K562 (cell line): ENCODE measurements around the gene PCDHA7. TPM values are rescaled to one million over a fixed set of nuclear protein-coding genes. Genes with fewer than 3 reads are reported as not detected.

Source experiments
- ATAC-seq: fragments of 200-7000 bp; cut with Tn5 transposase; 3 replicates; pipeline ENCODE4 v1.9.1; 2020; ENCODE audit warnings: moderate library complexity
- BruUV-seq: library from RNA; stranded (reverse); fragments of 400-500 nt; replicated peaks from 2 replicates; lab custom pipeline; 2021; lab: Mats Ljungman, UMichigan
- CTCF ChIA-PET: fragments of 300-600 bp; formaldehyde crosslinking; extraction: SDS; loops from one replicate; lab custom pipeline; 2021; ENCODE audit warnings: low intra/inter-chr PET ratio; lab: Yijun Ruan, JAX
- POLR2A ChIA-PET: fragments of 300-600, 350-650 bp; sonication (Branson Sonifier 250); formaldehyde crosslinking; extraction: SDS; loops from one replicate; lab custom pipeline; 2021; ENCODE audit warnings: antibody characterized with exemption, inconsistent platforms; lab: Yijun Ruan, JAX
- DNase-seq, 4 experiments: peaks; one replicate each; pipeline versions ENCODE4 v3.0.0 to v3.0.0-alpha.2; 2011 to 2018; ENCODE audit warnings: low spot score in 3 of 4, mixed read lengths in 3 of 4; ENCODE audit errors: extremely low read depth in 1 of 4
- FAIRE-seq: peaks from 2 replicates; lab custom pipeline; 2011; peaks lifted over from hg19 to GRCh38; lab: Jason Lieb, UNC
- H2AFZ ChIP-seq: 2 replicates; pipeline ENCODE4 v1.6.0; 2011; ENCODE audit warnings: low read depth, low read length, control low read depth, inconsistent platforms
- H3K27ac ChIP-seq: fragments of 200-600 bp; 3 replicates; pipeline ENCODE4 v1.8.0; 2011; ENCODE audit warnings: low read depth, mild to moderate bottlenecking, control low read depth, inconsistent platforms, low read length, moderate library complexity, mixed read lengths; ENCODE audit errors: extremely low read depth
- H3K27me3 ChIP-seq, 2 experiments: fragments of 300-600 bp in 1 of 2; 2 replicates in 1 of 2; 3 replicates in 1 of 2; pipeline versions ENCODE4 v1.6.0 to v1.8.0; 2011; ENCODE audit warnings: inconsistent platforms in 2 of 2, low read length in 2 of 2, mild to moderate bottlenecking in 1 of 2, mixed read lengths in 1 of 2, moderate library complexity in 1 of 2; ENCODE audit not compliant: control insufficient read depth in 2 of 2, insufficient read depth in 2 of 2
- H3K36me3 ChIP-seq: fragments of 300-600 bp; 3 replicates; pipeline ENCODE4 v1.8.0; 2011; ENCODE audit warnings: mild to moderate bottlenecking, low read length, inconsistent platforms; ENCODE audit not compliant: control insufficient read depth, insufficient read depth
- H3K4me1 ChIP-seq, 2 experiments: fragments of 200-600 bp in 1 of 2; replicated peaks in 1 of 2; 2 replicates in 1 of 2; 3 replicates in 1 of 2; pipeline versions ENCODE4 v1.5.1 to v1.8.0; 2011; ENCODE audit warnings: inconsistent platforms in 2 of 2, low read length in 2 of 2, mild to moderate bottlenecking in 1 of 2, mixed read lengths in 1 of 2, moderate library complexity in 1 of 2; ENCODE audit not compliant: control insufficient read depth in 2 of 2, insufficient read depth in 2 of 2
- H3K4me2 ChIP-seq: 2 replicates; pipeline ENCODE4 v1.6.1; 2011; ENCODE audit warnings: low read length, control low read depth, inconsistent platforms, mixed read lengths; ENCODE audit not compliant: insufficient read depth
- H3K4me3 ChIP-seq: fragments of 200-600 bp; sonication (generic), shearing (Covaris generic); 2 replicates; pipeline ENCODE4 v1.5.1; 2016; ENCODE audit warnings: control low read depth, inconsistent platforms
- H3K79me2 ChIP-seq: fragments of 200-600 bp; 3 replicates; pipeline ENCODE4 v1.8.0; 2011; ENCODE audit warnings: low read length, inconsistent platforms; ENCODE audit not compliant: control insufficient read depth, insufficient read depth
- H3K9ac ChIP-seq, 2 experiments: 2 replicates each; pipeline versions ENCODE4 v1.6.0 to v1.6.1; 2011; ENCODE audit warnings: low read depth in 2 of 2, low read length in 2 of 2, control low read depth in 1 of 2, inconsistent platforms in 1 of 2, mild to moderate bottlenecking in 1 of 2, mixed read lengths in 1 of 2; ENCODE audit not compliant: insufficient read depth in 1 of 2
- H3K9me1 ChIP-seq: one replicate; pipeline ENCODE4 v1.6.0; 2011; ENCODE audit warnings: inconsistent platforms, mild to moderate bottlenecking, low read length, moderate library complexity; ENCODE audit not compliant: control insufficient read depth, insufficient read depth
- H3K9me3 ChIP-seq: replicated peaks from 2 replicates; pipeline ENCODE4 v1.5.1; 2011; ENCODE audit warnings: low read depth, low read length, inconsistent platforms; ENCODE audit not compliant: control insufficient read depth, insufficient read depth
- H4K20me1 ChIP-seq: replicated peaks from 2 replicates; pipeline ENCODE4 v1.6.1; 2011; ENCODE audit warnings: low read length, inconsistent platforms, mixed read lengths; ENCODE audit not compliant: control insufficient read depth, insufficient read depth
- ARNT ChIP-seq, 2 experiments: fragments of 450-650 bp; IDR thresholded peaks; 2 replicates each; pipeline ENCODE4 v1.6.1; 2016; ENCODE audit warnings: mild to moderate bottlenecking in 1 of 2
- CTCF ChIP-seq, 3 experiments: IDR thresholded peaks in 2 of 3; conservative IDR thresholded peaks in 1 of 3; 2 replicates each; pipeline ENCODE4 v1.5.1; 2011 to 2012; ENCODE audit warnings: low read length in 3 of 3, mild to moderate bottlenecking in 3 of 3, control low read depth in 2 of 3, improper control_type of control experiment in 1 of 3, inconsistent platforms in 1 of 3, low read depth in 1 of 3, mixed read lengths in 1 of 3, moderate library complexity in 1 of 3; ENCODE audit not compliant: insufficient read depth in 2 of 3
- HMG20B ChIP-seq: fragments of 250-450 bp; sonication (Bioruptor Pico); IDR thresholded peaks from 2 replicates; pipeline ENCODE4 v1.5.0; 2021; ENCODE audit warnings: mild to moderate bottlenecking
- KDM2B ChIP-seq: fragments of 250-450 bp; sonication (Bioruptor Pico); IDR thresholded peaks from 2 replicates; pipeline ENCODE4 v1.8.0; 2021; ENCODE audit warnings: mild to moderate bottlenecking, moderate library complexity
- RAD21 ChIP-seq, 2 experiments: fragments of 250-450 bp in 1 of 2; fragments of 450-650 bp in 1 of 2; sonication (Bioruptor Pico) in 1 of 2; formaldehyde crosslinking in 1 of 2; IDR thresholded peaks in 1 of 2; conservative IDR thresholded peaks in 1 of 2; 2 replicates each; pipeline versions ENCODE4 v1.4.0 to v1.8.0; 2020 to 2022; ENCODE audit warnings: mild to moderate bottlenecking in 2 of 2, moderate library complexity in 1 of 2
- SMAD4 ChIP-seq: fragments of 250-450 bp; sonication (Bioruptor Pico); conservative IDR thresholded peaks from 2 replicates; pipeline ENCODE4 v1.8.0; 2021; ENCODE audit warnings: inconsistent platforms, mild to moderate bottlenecking, moderate library complexity
- SP1 ChIP-seq: sonication (generic); formaldehyde crosslinking; IDR thresholded peaks from 2 replicates; pipeline ENCODE4 v1.8.1; 2022; ENCODE audit warnings: mild to moderate bottlenecking, missing genetic modification reagents
- ZKSCAN1 ChIP-seq: fragments of 150-350 bp; IDR thresholded peaks from 2 replicates; pipeline ENCODE4 v1.6.1; 2016; ENCODE audit warnings: low read depth, low read length
- ZNF274 ChIP-seq: IDR thresholded peaks from 2 replicates; pipeline ENCODE4 v1.6.1; 2011; ENCODE audit warnings: low read depth, mild to moderate bottlenecking, low read length, moderate library complexity, borderline replicate concordance
- WGBS: fragments of 100-300 bp; shearing (Covaris generic); methylation state at CpG from one replicate; pipeline ENCODE4 v1.1.6; 2016; ENCODE audit warnings: low coverage, mixed read lengths; ENCODE audit not compliant: insufficient coverage; ENCODE audit errors: missing lambda C conversion rate; 5-methylcytosine and 5-hydroxymethylcytosine counted together
- in situ Hi-C: fragments of 300-500 bp; cut with MboI; formaldehyde crosslinking; loops from 4 replicates; pipeline ENCODE4 v1.15.0; 2018; ENCODE audit warnings: inconsistent platforms, mixed read lengths
- intact Hi-C: fragments of 100-400 bp; cut with micrococcal nuclease; formaldehyde crosslinking; loops from 2 replicates; pipeline ENCODE4 v1.14.2; 2022
- polyA plus RNA-seq, 8 experiments: library from polyadenylated mRNA; depleted of rRNA in 4 of 8; stranded (reverse) in 5 of 8; unstranded in 3 of 8; fragments of >200 nt; fragmentation: Nextera tagmentation in 2 of 8; fragmentation: Illumina TruSeq in 1 of 8; extraction: Ambion mirVana in 2 of 8; extraction: Trizol in 1 of 8; gene quantifications; 2 replicates each; pipeline versions ENCODE4 v1.2.1 to v1.2.3, GENCODE V29; 2011 to 2014; ENCODE audit warnings: inconsistent platforms in 1 of 8, missing spikeins in 1 of 8
- total RNA-seq, 7 experiments: library from RNA; depleted of rRNA in 6 of 7; stranded (reverse); fragments of >200 nt in 6 of 7; fragmentation: Illumina TruSeq in 2 of 7; extraction: Trizol in 2 of 7; gene quantifications; 2 replicates each; pipeline versions ENCODE4 v1.2.1 to v1.2.3, GENCODE V29; 2011 to 2021; ENCODE audit warnings: low replicate concordance in 1 of 7
- TF ChIP-seq, protein P1 (sequence below): fragments of 450-650 bp; IDR thresholded peaks from 2 replicates; pipeline ENCODE4 v1.6.1; 2016; ENCODE audit warnings: antibody characterized with exemption

Gene PCDHA7
- total and polyA plus RNA-seq, 9 of the 15 experiments (the other 6 are each of a cell fraction or from before 2014, with no cell fraction given): not detected

DNA sequence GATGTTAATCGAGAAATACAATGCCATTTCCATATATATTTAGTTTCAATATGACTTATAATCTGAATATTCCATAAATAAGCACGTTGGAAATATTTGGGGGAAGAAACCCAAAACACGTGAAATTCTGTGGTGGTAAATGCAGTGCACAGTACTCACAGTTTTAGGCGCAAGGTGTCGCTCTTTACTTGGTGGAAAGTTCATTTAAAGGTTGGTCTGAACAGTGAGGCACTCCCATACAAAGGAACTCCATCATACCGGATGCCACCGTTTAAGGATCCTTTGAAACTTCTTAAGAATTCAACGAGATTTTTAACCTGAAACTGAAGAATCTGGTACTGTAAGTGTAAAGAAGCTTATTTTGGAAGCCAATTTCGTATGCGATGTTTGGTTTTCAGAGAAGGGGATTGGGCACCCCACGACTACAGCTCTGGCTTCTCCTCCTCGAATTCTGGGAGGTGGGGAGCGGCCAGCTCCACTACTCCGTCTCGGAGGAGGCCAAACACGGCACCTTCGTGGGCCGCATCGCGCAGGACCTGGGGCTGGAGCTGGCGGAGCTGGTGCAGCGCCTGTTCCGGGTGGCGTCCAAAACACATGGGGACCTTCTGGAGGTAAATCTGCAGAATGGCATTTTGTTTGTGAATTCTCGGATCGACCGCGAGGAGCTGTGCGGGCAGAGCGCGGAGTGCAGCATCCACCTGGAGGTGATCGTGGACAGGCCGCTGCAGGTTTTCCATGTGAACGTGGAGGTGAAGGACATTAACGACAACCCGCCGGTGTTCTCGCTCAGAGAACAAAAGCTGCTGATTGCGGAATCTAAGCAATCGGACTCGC lies 34.9 kb downstream of the PCDHA7 start, which contains the start of gene PCDHA11:
PCDHA11 (plus strand) TSS at position 237 of the 834 bp plus-strand sequence; CDS start at position 384, 147 bp downstream.
- H3K4me3 ChIP-seq: no peak within 1 kb of the TSS
- no peak within 1 kb of the TSS for H3K27ac ChIP-seq
- H3K27me3 ChIP-seq: no peaks in the 10 kb centered on the region
- no peaks in the 10 kb centered on the region for H3K9me1 ChIP-seq
- H3K36me3 ChIP-seq: no peaks in the 10 kb centered on the region
- in situ Hi-C loops: no loop called here
- ChIA-PET CTCF (no interaction called here), POLR2A (interaction anchor here (0.6 kb wide), 1 partner anchor 11 kb away, joined by 3 read pairs; no protein-coding TSS in a partner anchor)
- DNase-seq (peak in 2 of 4 experiments; percentile 7 to 19), ATAC-seq (peak; percentile 68; the same call in 2 of the 3 replicates), FAIRE-seq (no peak)
- no peaks in the 10 kb centered on the region for H3K9me3 ChIP-seq
- 2% methylated on average over 41 of the region's 41 CpGs for WGBS
- H4K20me1 ChIP-seq: no peaks in the 10 kb centered on the region
- TF ChIP-seq KDM2B (CRISPR knock-in tag) (no peak), SP1 (CRISPR knock-in tag) (no peak), CTCF (IDR thresholded peaks at IDR 0.05 in 2 of 3, conservative IDR thresholded peaks at IDR 0.05 in 1 of 3; ENCODE audit: insufficient read depth in 2 of 3, low read depth in 1 of 3, low read length in 3 of 3) (peak; percentile 13 to 47 (median 24); a peak in 2 of 6 replicates), SMAD4 (CRISPR knock-in tag) (no peak), ZKSCAN1 (no peak), RAD21 (CRISPR knock-in tag; conservative IDR thresholded peaks at IDR 0.05 in 1 of 2, IDR thresholded peaks at IDR 0.05 in 1 of 2) (peak in 1 of 2 experiments; percentile 26; a peak in 1 of 4 replicates), ARNT (IDR thresholded peaks at IDR 0.05) (no peak), ZNF274 (no peak), HMG20B (CRISPR knock-in tag) (no peak)
- TF ChIP-seq, protein P1, sequence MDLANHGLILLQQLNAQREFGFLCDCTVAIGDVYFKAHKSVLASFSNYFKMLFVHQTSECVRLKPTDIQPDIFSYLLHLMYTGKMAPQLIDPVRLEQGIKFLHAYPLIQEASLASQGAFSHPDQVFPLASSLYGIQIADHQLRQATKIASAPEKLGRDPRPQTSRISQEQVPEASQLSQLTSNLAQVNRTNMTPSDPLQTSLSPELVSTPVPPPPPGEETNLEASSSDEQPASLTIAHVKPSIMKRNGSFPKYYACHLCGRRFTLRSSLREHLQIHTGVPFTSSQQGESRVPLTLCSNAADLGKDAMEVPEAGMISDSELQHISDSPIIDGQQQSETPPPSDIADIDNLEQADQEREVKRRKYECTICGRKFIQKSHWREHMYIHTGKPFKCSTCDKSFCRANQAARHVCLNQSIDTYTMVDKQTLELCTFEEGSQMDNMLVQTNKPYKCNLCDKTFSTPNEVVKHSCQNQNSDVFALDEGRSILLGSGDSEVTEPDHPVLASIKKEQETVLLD: no peak
- no peak within 1 kb of the TSS for H3K4me2 ChIP-seq
- H2AFZ ChIP-seq: no peak within 1 kb of the TSS
- no TSS peak for BruUV-seq
- no peaks in the 10 kb centered on the region for H3K79me2 ChIP-seq
- no peaks in the 10 kb centered on the region for H3K4me1 ChIP-seq
- H3K9ac ChIP-seq: no peak within 1 kb of the TSS
- intact Hi-C loops: loop anchor here (5.0 kb wide), 1 partner anchor 173 kb away; no protein-coding TSS in a partner anchor
